Measurements from ENCODE around the gene MS4A10.
"Not testable (repeated sequence)": the region's sequence is repeated elsewhere in the genome, so short reads cannot be mapped to it uniquely, and the experiment has no call there.

Gene MS4A10

GRCh38 chr11:60788401-60789125, 3.4 kb downstream of the MS4A10 start:
- no peak for DNase-seq

- DNase-seq: no peak
Measured at GRCh38 chr11:60790726-60791125, 5.6 kb downstream of the MS4A10 start.

- no peak for DNase-seq
Measured at GRCh38 chr11:60791153-60791933, 6.2 kb downstream of the MS4A10 start.

GRCh38 chr11:60792521-60792920, 7.4 kb downstream of the MS4A10 start:
- DNase-seq: no peak

GRCh38 chr11:60795291-60795690, 10.2 kb downstream of the MS4A10 start:
- DNase-seq: no peak

GRCh38 chr11:60797846-60798630, 12.9 kb downstream of the MS4A10 start:
- no peak for DNase-seq

- no peak for DNase-seq
Measured at GRCh38 chr11:60798631-60799030, 13.5 kb downstream of the MS4A10 start.

- no peak for DNase-seq
Measured at GRCh38 chr11:60801194-60801593, 16.1 kb downstream of the MS4A10 start.

GRCh38 chr11:60803273-60803936, 18.3 kb downstream of the MS4A10 start:
- DNase-seq: no peak

GRCh38 chr11:60809249-60809648, 24.1 kb downstream of the MS4A10 start:
- no peak for DNase-seq

- DNase-seq: no peak
Measured at GRCh38 chr11:60809691-60810090, 24.6 kb downstream of the MS4A10 start.

GRCh38 chr11:60810151-60810550, 25.0 kb downstream of the MS4A10 start:
- DNase-seq: no peak

- no peak for DNase-seq
Measured at GRCh38 chr11:60810569-60810968, 25.4 kb downstream of the MS4A10 start.

- no peak for DNase-seq
Measured at GRCh38 chr11:60813324-60813723, 28.2 kb downstream of the MS4A10 start.

GRCh38 chr11:60814112-60814511, 29.0 kb downstream of the MS4A10 start:
- DNase-seq: no peak

GRCh38 chr11:60816590-60817157, 31.5 kb downstream of the MS4A10 start:
- DNase-seq: no peak

- DNase-seq: no peak
Measured at GRCh38 chr11:60818057-60818456, 32.9 kb downstream of the MS4A10 start.

GRCh38 chr11:60821827-60822599, 36.9 kb downstream of the MS4A10 start:
- no peak for DNase-seq

GRCh38 chr11:60823745-60824306, 38.7 kb downstream of the MS4A10 start:
- DNase-seq: not testable (repeated sequence)

- DNase-seq: no peak
Measured at GRCh38 chr11:60825118-60825517, 40.0 kb downstream of the MS4A10 start.

GRCh38 chr11:60825790-60826189, 40.7 kb downstream of the MS4A10 start:
- no peak for DNase-seq

All from NCI-H526 treated with DMSO at 0.1 percent for 48 hours (cell line).